Stimulated activated CD4-positive, alpha-beta T cell treated with anti-CD3 and anti-CD28 coated beads, Interleukin-4, amount 100 ng/mL, for 4 hours (primary cell): ENCODE results near the gene TMEM156.
"Not testable (repeated sequence)": the region's sequence is repeated elsewhere in the genome, so short reads cannot be mapped to it uniquely, and the experiment has no call there.

ENCODE experiments used
- DNase-seq, 2 experiments: peaks; one replicate each; pipeline ENCODE4 v3.0.0-alpha.2; 2020

Gene TMEM156

DNA sequence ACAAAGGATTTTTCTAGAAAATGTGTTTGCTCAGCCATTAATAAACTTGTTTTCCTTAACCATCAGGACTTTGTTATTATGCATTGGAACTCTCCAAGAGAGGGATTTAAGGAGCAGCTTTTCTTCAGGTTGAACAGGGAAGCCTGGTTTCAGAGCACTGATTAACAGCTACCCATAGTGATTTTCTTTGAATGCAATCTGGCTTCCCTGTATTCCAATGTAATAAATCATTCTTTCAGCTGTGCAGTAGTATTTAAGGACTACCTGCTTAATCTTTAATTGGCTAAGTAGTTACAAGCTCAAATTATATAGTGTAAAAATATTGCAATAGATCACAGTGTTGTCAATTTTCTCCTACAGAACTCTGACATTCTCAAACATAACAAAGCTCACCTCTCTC lies 77.5 kb downstream of the TMEM156 start:
- DNase-seq: no peak

DNA sequence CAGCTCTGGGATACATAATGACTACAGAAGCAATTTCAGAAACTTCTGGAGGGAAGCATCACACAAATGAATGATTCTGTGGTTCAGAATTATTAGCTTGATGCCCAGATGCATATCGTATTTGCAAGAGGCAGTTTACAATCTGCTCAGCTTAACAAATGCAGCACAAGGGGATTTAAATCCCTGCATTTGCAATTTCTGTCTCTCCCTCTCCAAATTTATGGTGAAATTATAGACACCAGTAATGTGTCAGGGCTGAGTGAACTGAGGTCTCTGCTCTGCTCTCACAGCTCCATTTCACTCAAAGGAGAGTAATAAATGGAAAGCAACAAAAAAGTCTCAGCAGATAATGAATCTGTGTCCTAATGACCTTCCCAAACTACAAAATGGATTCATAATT lies 80.2 kb downstream of the TMEM156 start:
- no peak for DNase-seq

DNA sequence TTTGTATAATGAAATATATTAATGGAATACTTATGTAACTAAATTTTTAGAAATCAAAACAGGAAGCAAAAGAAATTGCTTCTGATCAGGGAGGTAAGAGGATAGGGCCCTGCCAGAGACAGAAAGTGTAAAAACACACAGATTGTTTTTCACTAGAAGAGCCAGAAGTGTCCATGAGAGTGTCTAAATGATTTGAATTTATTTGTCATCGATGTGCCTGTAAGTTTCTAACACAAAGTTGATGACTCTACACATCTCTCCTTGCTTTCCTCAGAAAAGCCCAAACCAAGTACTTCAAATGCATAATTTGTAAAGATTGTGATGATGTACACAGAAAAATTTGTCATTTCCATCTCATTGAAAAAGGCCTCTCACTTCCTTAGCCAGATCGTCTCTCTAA lies 80.6 kb downstream of the TMEM156 start:
- no peak for DNase-seq

DNA sequence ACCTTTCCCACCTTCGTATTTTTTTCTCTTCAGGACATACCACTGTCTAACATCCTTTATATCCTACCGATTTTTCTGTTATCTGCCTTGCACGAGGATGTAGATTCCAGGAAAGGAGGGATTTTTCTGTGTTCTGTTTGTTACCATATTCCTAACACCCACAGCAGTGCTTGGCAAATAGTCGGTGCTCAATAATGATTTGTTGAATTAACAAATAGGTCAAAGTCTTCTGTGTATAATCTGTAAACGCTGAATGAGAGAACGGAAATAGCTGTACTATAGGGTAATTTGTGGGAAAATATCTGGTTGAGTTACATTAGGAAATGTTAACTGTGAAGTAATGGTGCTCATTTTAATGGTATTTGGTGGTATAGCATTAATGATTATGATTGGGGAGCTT lies 81.5 kb downstream of the TMEM156 start:
- no peak for DNase-seq

DNA sequence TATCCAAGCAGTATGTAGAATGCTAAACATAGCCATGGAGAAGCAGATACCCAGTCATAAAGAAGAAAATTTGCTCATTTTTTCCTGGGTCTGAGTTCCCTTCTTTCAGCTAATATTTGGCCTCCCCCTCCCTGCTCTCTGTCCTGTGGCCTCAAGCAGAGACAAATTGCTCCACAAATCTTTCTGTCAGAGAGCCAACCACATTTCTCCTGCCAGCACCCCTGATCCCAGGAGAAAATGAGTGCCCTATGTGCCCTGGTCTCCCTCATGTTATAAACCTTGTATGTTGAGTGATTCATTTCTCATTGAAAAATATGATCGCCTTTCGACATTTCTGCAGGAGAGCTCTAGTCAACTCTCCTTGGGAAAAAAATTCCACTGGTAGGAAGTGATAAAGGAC lies 82.0 kb downstream of the TMEM156 start:
- no peak for DNase-seq

DNA sequence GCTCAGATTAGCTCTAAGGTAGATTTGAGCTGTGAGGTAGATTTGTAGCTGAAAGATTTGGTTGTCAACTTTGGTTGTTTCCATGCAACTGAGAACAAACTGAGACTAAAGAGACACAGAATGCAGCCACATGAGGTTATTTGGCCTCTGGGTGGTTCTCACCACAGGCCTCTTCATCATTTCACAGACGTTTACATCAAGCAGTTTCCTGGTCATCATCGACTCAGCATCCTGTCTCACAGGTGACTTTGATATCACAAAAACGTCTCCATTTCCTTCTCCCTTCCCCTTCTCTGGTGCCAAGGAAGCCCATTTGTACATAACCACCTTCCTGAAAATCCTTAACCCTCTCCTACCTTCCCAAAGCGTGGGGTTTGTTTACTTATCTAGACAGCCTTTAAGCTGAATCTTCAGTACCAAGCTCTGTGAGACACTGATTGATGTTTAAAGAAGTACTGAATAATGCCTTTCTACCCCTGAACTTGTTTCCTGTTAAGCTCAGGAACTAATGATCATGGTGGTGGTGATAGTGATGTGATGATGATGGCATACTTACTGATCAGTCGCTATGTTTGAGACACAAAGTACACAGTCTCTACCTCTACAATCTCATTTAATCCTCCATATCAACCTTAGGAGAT lies 82.7 kb downstream of the TMEM156 start:
- peak in 1 of 2 experiments; percentile 16 for DNase-seq

DNA sequence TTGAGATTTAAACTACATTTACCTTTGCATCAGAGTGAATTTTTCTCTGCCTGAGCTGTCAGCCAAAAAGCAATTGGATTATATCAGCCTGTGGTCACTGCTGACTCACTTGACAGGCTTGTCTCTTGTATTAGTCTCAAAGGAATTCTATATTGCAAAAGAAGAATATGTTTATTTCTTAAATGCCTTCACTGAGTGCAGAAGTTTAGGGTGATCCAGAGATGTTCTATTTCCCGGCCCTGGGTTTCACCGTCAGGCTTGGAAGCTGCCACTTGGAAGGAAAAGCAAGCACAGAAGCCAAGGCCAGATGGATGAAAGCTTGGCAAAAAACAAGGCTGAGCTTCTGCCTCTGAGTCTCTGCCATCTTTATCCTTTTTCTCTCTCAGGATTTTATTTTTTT lies 83.7 kb downstream of the TMEM156 start:
- DNase-seq: no peak

DNA sequence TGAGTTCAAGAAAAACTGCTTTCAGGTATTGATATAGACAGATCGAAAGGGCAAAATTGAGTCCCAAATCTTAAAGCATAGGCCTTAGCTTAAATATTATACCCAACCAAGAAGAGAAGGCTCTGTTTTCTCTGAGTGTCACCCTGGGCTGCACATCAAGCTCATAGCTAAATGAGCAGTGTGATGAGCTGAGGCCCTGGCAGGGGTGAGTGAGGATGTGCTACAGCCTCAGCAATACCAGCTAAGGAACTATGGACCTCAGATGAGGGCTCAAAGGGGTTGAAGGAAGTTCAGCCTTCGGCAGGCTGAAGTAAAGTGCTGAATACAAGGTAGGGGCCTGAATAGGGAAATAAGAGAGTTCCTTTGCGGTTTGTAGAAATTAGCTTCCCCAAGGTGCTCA lies 85.3 kb downstream of the TMEM156 start:
- no peak for DNase-seq

DNA sequence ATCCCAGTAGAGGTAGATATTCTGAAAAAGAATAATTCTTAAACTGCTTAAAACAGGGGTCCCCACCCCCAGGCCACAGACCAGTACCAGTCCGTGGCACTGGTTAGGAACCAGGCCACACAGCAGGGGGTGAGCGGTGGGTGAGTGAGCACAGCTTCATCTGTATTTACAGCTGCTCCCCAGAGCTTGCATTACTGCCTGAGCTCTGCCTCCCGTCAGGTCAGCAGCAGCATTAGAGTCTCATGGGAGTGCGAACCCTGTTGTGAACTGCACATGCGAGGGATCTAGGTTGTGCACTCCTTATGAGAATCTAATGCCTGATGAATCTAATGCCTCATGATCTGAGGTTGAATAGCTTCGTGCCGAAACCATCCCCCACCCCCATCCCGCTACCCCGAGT lies 87.8 kb downstream of the TMEM156 start:
- no peak for DNase-seq

DNA sequence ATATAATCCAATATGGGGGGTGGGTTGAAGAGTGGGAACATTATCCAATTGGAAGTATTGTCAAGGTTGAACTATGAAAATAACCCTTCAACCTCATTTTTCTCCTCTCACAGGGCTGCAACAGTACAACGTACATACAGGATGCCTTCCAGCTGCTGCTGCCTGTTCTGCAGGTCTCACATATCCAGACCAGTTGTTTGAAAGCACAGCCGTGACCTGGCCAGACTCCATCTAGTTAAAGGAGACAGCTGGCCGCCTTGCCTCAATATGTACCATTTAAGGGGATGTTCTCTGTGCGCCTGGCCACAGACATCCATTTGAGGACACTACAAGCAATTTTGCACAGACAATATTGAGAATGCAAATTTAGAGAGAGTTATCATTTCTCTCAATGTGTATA lies 88.9 kb downstream of the TMEM156 start:
- no peak for DNase-seq

DNA sequence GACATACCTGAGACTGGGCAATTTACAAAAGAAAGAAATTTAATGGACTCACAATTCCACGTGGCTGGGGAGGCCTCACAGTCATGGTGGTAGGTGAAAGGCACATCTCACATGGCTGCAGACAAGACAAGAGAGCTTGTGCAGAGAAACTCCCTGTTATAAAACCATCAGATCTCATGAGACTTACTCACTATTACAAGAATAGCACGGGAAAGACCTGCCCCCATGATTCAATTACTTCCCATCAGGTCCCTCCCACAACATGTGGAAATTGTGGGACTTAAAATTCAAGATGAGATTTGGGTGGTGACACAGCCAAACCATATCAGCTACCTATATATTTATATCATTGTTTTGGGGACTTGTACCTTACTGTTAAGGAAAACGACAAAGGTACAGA lies 90.3 kb downstream of the TMEM156 start:
- not testable (repeated sequence) for DNase-seq

DNA sequence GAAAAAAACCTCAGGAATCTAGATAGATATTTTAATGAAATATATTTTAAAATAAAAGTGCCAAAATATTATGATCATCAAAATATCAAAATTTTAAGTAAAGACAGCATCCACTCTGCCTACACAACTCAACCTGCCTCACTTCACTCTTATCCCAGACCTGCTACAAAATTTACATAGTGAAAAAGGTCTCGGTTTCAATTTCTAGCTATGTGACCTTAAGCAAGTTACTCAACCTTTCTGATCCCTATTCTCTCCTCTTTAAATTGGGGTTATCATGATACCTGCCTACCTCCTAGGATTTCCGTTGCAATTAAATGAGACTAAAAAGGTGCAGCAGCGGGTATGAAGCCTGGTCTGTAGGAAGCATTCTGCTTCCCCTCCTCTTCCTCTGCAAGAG lies 91.7 kb downstream of the TMEM156 start:
- DNase-seq: no peak

DNA sequence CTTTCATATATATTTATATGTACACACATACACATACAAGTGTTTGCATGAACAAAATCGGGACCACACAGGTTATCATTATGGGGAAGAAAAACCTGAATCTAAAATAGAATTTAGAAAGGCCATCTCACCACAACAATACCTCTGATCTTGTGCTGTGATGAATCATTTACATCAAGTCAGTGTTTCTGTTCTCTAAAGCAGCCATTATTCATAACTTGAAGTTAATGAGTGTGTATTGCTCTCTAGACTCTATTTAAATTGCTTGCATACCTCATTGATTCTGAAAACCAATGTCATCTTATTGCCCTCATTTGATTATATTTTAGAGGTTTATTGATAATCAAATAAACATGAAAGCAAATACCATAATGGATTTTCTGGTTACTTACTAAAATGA lies 93.0 kb downstream of the TMEM156 start:
- DNase-seq: no peak

DNA sequence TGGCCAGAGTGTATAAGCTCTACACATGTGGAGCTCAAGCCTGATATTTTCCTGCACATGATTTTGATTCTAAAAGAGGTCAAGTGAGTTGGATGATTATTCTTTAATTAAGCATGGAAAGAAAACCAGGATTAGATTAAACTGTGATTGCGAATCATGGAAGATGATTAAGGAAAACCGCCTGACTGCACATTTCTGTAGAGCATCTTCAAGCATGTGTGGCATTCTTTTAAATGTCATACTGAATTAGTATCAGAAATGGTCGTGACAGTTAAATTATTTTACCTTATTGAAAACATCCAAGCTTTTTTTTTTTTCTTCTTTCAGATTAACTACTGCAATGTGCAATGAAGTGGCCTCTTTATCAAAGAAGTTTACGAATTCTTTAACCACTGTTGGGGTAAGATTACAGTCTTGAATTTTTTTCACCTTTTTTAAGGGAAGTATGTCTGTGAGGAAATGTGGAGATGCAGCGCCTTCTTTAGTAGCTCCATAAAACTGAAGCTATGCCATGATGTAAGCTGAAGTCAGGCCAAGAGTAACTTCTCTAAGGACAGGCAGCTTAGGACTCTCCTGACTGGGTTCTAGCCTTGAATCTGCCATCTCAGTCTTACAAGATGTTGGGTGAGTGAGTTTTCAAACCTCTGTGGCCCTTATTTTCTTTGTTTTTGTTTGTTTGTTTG lies 96.7 kb downstream of the TMEM156 start:
- no peak for DNase-seq

DNA sequence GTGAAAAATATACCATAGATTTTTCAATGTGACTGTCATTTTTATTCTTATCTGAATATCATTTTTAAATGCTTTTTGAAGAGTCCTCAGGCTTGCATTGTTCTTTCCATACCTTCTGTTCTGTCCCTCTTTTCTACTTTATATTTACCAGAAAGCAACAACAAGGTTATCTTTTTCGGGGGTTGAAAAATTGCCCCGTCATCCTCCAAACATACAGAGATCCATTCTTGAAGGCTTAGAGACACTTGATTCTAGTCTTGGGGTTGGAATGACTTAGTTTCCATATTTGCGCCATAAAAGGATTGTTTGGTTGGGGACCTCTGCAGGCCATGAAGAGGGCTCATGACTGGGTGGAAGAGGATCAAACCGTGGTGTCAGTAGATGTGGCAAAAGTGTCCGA lies 101.1 kb downstream of the TMEM156 start:
- DNase-seq: no peak

DNA sequence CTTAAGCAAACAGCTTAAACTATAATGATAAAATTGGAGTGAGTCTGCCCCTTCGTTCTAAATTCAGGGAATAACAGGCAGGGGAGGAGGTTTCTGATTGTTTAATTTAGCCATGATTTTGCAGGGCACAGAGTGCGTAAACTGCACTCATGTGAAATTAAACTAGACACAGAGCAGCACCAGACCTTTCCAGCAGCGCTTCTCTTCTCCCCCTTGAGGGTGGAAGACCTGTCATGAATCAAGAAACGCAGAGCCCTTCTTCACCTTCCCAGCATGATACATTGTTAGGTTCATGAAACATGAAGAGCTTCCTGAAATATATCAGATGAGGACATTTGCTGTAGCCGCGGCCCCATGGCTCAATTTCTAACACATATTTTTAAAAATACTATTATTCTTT lies 101.5 kb downstream of the TMEM156 start:
- DNase-seq: no peak

DNA sequence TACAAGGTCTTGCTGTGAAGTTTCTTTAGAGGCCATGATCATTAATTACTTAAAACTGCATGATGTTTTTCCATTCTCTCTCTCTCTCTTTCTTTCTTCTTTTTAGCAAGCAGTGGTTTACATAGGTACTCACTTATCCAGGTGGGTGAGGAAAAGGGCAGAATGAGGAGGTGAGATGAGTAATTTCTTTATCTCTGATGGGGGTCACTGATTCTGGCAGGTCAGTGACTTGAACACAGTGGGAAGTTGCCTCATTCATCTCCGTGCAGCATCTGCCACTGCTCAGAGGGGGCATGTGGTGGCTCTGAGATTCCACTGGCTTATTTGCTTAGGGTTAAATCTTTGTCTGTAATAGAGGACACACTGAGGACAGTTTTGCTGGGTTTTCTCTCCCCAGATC lies 102.0 kb downstream of the TMEM156 start:
- no peak for DNase-seq

DNA sequence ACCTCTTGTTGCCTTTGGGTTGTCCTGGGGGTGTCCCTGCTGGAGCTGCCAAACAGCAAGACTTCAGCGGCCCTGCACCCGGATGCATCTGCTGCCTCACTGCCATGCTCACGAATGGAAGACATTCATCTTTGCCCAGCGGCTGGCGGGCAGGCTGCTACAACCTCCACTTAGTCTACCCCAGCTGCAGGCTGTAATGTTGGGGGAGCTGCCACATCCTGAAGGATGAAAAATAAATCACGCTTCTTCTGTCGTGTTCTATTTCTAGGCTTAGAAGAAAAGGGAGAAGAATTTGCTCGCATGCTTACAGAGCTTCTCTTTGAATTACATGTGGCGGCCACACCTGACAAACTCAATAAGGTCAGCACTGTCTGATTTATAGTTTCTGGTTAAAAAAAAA lies 103.2 kb downstream of the TMEM156 start:
- no peak for DNase-seq

DNA sequence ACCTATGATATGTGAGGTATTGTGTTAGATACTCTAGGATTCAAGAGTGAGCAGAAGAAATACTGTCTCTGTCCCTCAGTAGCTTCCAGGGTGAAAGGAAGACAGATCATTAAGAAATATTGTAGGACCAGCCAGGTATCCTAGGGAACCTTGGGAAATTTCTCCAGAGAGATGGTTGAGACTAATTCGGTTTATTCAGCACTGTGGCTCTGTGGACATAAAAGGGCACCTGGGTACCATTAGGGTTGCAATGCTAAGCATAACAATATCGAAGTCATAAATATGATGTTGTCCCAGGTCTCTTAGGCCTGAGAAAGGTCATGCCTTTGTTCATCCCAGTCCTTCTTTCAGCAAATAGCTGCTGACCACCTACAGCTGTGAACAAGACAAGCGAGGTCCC lies 103.6 kb downstream of the TMEM156 start:
- no peak for DNase-seq

DNA sequence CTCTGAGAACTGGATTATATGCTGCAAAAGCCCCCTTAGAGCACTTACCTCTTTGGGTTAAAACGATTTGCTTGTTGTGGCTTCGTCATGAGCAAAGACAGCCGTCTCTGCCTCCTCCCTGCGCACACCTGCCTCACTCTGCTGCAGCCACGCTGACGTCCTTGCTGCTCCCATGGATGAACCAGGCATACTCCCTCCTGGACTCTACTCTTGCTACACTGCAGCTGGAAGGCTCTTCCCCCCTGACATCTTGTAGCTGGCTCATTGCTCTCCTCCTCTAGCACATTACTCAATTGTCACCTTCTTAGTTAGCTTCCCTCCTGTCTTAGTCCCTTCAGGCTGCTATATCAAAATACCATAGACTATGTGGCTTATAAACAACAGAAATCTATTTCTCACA lies 105.3 kb downstream of the TMEM156 start:
- DNase-seq: no peak

DNA sequence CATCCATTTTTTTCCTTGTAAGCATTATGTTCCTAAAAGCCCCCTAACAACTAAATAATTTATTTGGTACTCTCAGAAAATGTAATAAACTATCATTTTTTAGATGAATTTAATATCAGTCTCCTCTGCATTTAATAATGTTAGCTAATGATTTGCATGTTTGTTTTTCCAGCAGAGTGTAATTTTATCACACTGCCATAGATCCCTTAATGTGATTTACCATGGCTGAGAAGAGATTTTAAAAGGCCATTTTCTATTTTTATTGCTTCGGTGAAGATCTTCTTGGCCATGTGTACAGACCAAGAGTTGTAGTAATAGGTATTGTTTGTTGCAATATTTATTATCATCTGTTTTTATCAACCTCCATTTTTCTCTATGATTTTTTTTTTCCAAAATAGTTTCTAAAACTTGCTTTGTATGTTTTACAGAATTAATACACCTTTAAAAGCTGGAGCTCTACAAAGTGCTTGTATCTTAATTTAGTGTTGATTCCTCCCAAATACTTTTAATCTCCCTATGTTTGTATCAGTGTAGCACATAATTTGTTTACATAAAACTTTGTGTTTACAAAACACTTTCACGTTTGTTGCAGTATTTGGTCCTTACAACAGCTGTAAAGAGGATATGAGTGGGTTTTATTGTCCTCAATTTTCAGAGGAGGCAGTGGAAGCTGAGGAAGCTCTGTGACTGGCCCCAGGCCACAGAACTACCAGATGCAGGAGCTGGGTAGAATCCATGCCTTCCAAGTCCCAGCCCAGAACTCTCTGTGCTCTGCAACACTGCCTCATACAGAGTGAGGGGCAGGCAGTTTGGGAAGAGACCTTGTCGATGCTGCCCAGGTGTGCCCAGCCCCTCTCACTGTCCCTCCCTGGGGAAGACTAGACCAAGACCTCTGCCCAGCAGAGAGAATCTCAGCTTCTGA lies 106.5 kb downstream of the TMEM156 start:
- no peak for DNase-seq

DNA sequence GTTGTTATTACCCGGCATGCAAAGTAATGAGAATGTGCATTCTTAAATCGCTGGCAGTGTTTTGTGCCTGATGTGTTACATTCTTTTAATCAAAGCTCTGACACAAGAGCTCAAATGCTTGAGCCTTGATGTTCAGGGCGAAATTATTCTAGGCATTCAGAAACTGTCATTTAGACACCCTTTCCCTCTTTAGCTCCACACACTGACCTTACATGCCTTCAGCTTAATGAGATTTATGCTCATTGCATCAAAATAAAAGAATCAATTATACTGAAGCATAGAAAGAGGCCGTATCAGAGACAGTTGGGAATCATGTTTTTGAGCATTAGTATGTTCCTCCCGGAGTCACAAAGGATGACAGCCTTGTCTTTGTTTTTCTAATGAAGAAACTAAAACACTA lies 107.9 kb downstream of the TMEM156 start:
- DNase-seq: no peak

DNA sequence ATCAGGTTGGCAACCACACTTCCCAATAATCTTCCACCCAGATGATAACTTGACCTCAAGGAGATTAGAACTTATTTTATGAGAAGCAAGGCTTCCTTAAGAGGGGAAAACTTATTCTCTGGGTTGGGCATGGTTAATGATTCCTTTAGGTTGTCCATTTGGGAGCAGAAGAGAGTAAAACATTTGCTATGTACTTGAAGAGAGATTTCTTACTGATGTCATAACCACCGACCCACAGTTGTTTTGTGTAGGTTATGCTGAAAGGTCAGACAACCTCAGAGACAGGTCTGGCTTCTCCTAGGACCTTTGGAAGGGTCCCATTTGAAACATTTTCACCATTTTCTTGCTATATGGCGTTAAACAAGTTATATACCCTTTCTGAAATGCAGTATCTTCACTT lies 108.5 kb downstream of the TMEM156 start:
- DNase-seq: no peak

DNA sequence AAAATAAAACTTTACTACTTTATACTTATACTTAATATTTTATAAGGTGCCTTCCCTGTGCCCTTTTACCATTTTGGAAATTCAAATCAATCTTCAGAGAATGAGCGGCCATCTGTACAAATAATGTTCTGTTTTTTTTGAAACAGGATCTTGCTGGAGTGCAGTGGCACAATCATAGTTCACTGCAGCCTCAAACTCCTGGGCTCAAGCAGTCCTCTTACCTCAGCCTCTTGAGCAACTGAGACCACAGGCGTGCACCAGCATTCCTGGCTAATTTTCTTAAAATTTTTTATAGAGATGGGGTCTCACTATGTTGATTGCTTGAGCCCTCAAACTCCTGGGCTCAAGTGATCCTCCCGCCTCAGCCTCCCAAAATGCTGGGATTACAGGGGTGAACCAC lies 111.1 kb downstream of the TMEM156 start:
- DNase-seq: no peak
